HepG2 (cell line): ENCODE results near the gene SOWAHB. TPM values are rescaled to one million over a fixed set of nuclear protein-coding genes. Genes with fewer than 3 reads are reported as not detected.

Experiments
- ATAC-seq: fragments of 200-7000 bp; cut with Tn5 transposase; 3 replicates; pipeline ENCODE4 v1.9.1; 2020; ENCODE audit warnings: mild to moderate bottlenecking, moderate library complexity
- Bru-seq: library from RNA; stranded (reverse); fragments of 400-500 nt; gene quantifications from one replicate; lab custom pipeline; 2021; lab: Mats Ljungman, UMichigan
- BruChase-seq, 2 experiments: library from RNA; stranded (reverse); fragments of 400-500 nt; gene quantifications; one replicate each; lab custom pipeline; 2021; lab: Mats Ljungman, UMichigan
- BruUV-seq: library from RNA; stranded (reverse); fragments of 400-500 nt; replicated peaks from 2 replicates; lab custom pipeline; 2021; lab: Mats Ljungman, UMichigan
- CTCF ChIA-PET: fragments of 300-600 bp; formaldehyde crosslinking; extraction: SDS; loops from one replicate; lab custom pipeline; 2021; ENCODE audit warnings: low total read pairs, inconsistent platforms, low intra/inter-chr PET ratio; lab: Yijun Ruan, JAX
- POLR2A ChIA-PET: fragments of 350-600 bp; sonication (Branson Sonifier 250); formaldehyde crosslinking; loops from one replicate; lab custom pipeline; 2020; ENCODE audit warnings: antibody characterized with exemption, inconsistent platforms; lab: Yijun Ruan, JAX
- DNase-seq: peaks from one replicate; pipeline ENCODE4 v3.0.0-alpha.2; 2015; ENCODE audit warnings: low spot score
- FAIRE-seq: peaks from 3 replicates; lab custom pipeline; 2011; peaks lifted over from hg19 to GRCh38; lab: Jason Lieb, UNC
- H2AFZ ChIP-seq: one replicate; pipeline ENCODE4 v1.6.1; 2011; ENCODE audit warnings: low read length, inconsistent platforms
- H3K27ac ChIP-seq: fragments of 300-600 bp; 3 replicates; pipeline ENCODE4 v1.8.0; 2011; ENCODE audit warnings: mixed run types, mild to moderate bottlenecking, mixed read lengths, low read length, inconsistent platforms; ENCODE audit not compliant: insufficient read depth; ENCODE audit errors: extremely low read length
- H3K27me3 ChIP-seq, 2 experiments: fragments of 200-600 bp in 1 of 2; 2 replicates in 1 of 2; 3 replicates in 1 of 2; pipeline versions ENCODE4 v1.6.0 to v1.8.0; 2011; ENCODE audit warnings: low read length in 2 of 2, mild to moderate bottlenecking in 2 of 2, moderate library complexity in 2 of 2, inconsistent platforms in 1 of 2; ENCODE audit not compliant: insufficient read depth in 2 of 2, control insufficient read depth in 1 of 2
- H3K36me3 ChIP-seq, 2 experiments: fragments of 200-600 bp in 1 of 2; replicated peaks in 1 of 2; 2 replicates in 1 of 2; 3 replicates in 1 of 2; pipeline versions ENCODE4 v1.5.1 to v1.8.0; 2011; ENCODE audit warnings: low read length in 2 of 2, inconsistent platforms in 1 of 2; ENCODE audit not compliant: insufficient read depth in 2 of 2, control insufficient read depth in 1 of 2
- H3K4me1 ChIP-seq: 2 replicates; pipeline ENCODE4 v1.5.1; 2012; ENCODE audit warnings: low read length, inconsistent platforms; ENCODE audit not compliant: insufficient read depth
- H3K4me2 ChIP-seq: 2 replicates; pipeline ENCODE4 v1.6.0; 2011; ENCODE audit warnings: low read depth, low read length, inconsistent platforms
- H3K4me3 ChIP-seq, 3 experiments: fragments of 200-600 bp in 1 of 3; sonication (generic), shearing (Covaris generic) in 1 of 3; replicated peaks in 1 of 3; 2 replicates each; pipeline ENCODE4 v1.5.1; 2011 to 2016; ENCODE audit warnings: low read length in 3 of 3, inconsistent platforms in 2 of 3, low read depth in 2 of 3, mild to moderate bottlenecking in 2 of 3, control low read depth in 1 of 3, mixed read lengths in 1 of 3; ENCODE audit not compliant: insufficient read depth in 1 of 3
- H3K79me2 ChIP-seq: one replicate; pipeline ENCODE4 v1.6.1; 2011; ENCODE audit warnings: low read length, inconsistent platforms; ENCODE audit not compliant: insufficient read depth
- H3K9ac ChIP-seq: 2 replicates; pipeline ENCODE4 v1.6.0; 2011; ENCODE audit warnings: mild to moderate bottlenecking, low read depth, low read length, inconsistent platforms; ENCODE audit not compliant: insufficient read depth
- H3K9me3 ChIP-seq: 2 replicates; pipeline ENCODE4 v1.5.1; 2012; ENCODE audit warnings: mild to moderate bottlenecking, low read length
- H4K20me1 ChIP-seq: 2 replicates; pipeline ENCODE4 v1.6.0; 2011; ENCODE audit warnings: inconsistent platforms, mild to moderate bottlenecking, low read length, moderate library complexity; ENCODE audit not compliant: insufficient read depth
- AGO2 ChIP-seq: fragments of 200-400 bp; formaldehyde crosslinking; optimal IDR thresholded peaks from 2 replicates; pipeline ENCODE3; 2017; ENCODE audit warnings: mild to moderate bottlenecking, low read depth, low read length, moderate library complexity
- ELF4 ChIP-seq: sonication (generic); formaldehyde crosslinking; IDR thresholded peaks from 2 replicates; pipeline ENCODE4 v1.5.0; 2020; ENCODE audit warnings: missing genetic modification reagents, mild to moderate bottlenecking, moderate library complexity, borderline replicate concordance
- FOXC1 ChIP-seq: sonication (generic); formaldehyde crosslinking; IDR thresholded peaks from 2 replicates; pipeline ENCODE4 v1.8.0; 2022; ENCODE audit warnings: mild to moderate bottlenecking, missing genetic modification reagents, borderline replicate concordance
- HNRNPLL ChIP-seq: fragments of 200-400 bp; formaldehyde crosslinking; IDR thresholded peaks from 2 replicates; pipeline ENCODE4 v1.6.1; 2017; ENCODE audit warnings: mild to moderate bottlenecking, low read depth, low read length; ENCODE audit not compliant: poor library complexity, severe bottlenecking
- RFXANK ChIP-seq: IDR thresholded peaks from 2 replicates; pipeline ENCODE4 v1.6.1; 2016
- TAF1 ChIP-seq: sonication (generic); formaldehyde crosslinking; IDR thresholded peaks from 2 replicates; pipeline ENCODE4 v1.4.0; 2020; ENCODE audit warnings: missing genetic modification reagents
- ZC3H4 ChIP-seq: sonication (generic); formaldehyde crosslinking; IDR thresholded peaks from 2 replicates; pipeline ENCODE4 v1.4.0; 2020; ENCODE audit warnings: missing genetic modification reagents, borderline replicate concordance
- ZEB1 ChIP-seq: IDR thresholded peaks from 2 replicates; pipeline ENCODE4 v1.6.1; 2012; ENCODE audit warnings: mild to moderate bottlenecking, low read depth, inconsistent platforms; ENCODE audit not compliant: insufficient replicate concordance
- ZNF274 ChIP-seq: sonication (generic); formaldehyde crosslinking; IDR thresholded peaks from 2 replicates; pipeline ENCODE4 v1.5.1; 2020; ENCODE audit warnings: mild to moderate bottlenecking, missing genetic modification reagents
- ZSCAN29 ChIP-seq: sonication (generic); formaldehyde crosslinking; conservative IDR thresholded peaks from 2 replicates; pipeline ENCODE4 v1.4.0; 2020; ENCODE audit warnings: mild to moderate bottlenecking, missing genetic modification reagents
- WGBS: methylation state at CpG from one replicate; pipeline ENCODE4 v1.1.6; 2017; ENCODE audit warnings: low lambda C conversion rate; 5-methylcytosine and 5-hydroxymethylcytosine counted together
- in situ Hi-C: cut with HindIII; loops from 2 replicates; pipeline ENCODE4 v1.10.0; 2017; ENCODE audit warnings: low pct_unique_long_range_greater_than_20kb; ENCODE audit not compliant: extremely low pct_ligation_motif_present
- intact Hi-C: fragments of 100-400 bp; cut with micrococcal nuclease; formaldehyde crosslinking; loops from one replicate; pipeline ENCODE4 v1.10.0; 2022; ENCODE audit not compliant: unreplicated experiment
- long read RNA-seq, 2 experiments: library from RNA in 1 of 2; library from polyadenylated mRNA in 1 of 2; stranded (forward) in 1 of 2; unstranded in 1 of 2; transcript quantifications; one replicate each; pipeline ENCODE4 v2.0.0, GENCODE V29; 2019 to 2022
- polyA minus RNA-seq, 3 experiments: library from RNA; depleted of rRNA, polyadenylated mRNA; stranded (reverse); fragments of >200 nt; gene quantifications; 2 replicates each; pipeline ENCODE4 v1.2.3, GENCODE V29; 2011; ENCODE audit warnings: low replicate concordance in 1 of 3
- polyA plus RNA-seq, 8 experiments: library from polyadenylated mRNA; depleted of rRNA in 3 of 8; stranded (reverse) in 7 of 8; unstranded in 1 of 8; fragments of >200 nt; fragmentation: Illumina TruSeq in 4 of 8; extraction: Trizol in 4 of 8; gene quantifications; 2 replicates each; pipeline versions ENCODE4 v1.2.1 to v1.2.3, GENCODE V29; 2011 to 2016; ENCODE audit warnings: low read depth in 4 of 8, missing spikeins in 1 of 8, mixed read lengths in 1 of 8; ENCODE audit not compliant: insufficient read depth in 1 of 8
- total RNA-seq, 5 experiments: library from RNA; depleted of rRNA; stranded (reverse); fragments of >200 nt; fragmentation: Illumina TruSeq; extraction: Trizol; gene quantifications; 2 replicates each; pipeline ENCODE4 v1.2.3, GENCODE V29; 2016; ENCODE audit warnings: low read depth in 1 of 5
- TF ChIP-seq, protein P1 (sequence below): sonication (generic); formaldehyde crosslinking; IDR thresholded peaks from 2 replicates; pipeline ENCODE4 v1.4.0; 2020; ENCODE audit warnings: mild to moderate bottlenecking, missing genetic modification reagents

The SOWAHB gene, protein sequence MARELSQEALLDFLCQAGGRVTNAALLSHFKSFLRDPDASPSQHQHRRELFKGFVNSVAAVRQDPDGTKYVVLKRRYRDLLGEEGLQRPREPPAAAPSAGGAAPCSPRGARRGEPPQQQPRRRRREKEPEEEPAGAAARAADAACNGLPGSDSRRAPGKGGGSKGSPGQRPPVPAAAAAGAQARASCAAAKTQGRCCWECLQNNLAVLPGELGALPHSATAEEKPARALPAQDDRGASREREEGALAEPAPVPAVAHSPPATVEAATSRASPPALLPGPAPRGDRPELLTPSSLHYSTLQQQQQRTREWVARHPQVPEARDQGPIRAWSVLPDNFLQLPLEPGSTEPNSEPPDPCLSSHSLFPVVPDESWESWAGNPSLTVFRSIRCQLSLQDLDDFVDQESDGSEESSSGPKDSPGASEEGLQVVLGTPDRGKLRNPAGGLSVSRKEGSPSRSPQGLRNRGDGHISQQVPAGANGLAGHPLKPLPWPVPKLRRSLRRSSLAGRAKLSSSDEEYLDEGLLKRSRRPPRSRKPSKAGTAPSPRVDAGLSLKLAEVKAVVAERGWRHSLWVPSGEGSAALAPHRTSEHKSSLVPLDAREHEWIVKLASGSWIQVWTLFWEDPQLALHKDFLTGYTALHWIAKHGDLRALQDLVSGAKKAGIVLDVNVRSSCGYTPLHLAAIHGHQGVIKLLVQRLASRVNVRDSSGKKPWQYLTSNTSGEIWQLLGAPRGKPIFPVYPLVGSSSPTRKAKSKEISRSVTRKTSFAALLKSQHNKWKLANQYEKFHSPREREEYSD
- total RNA-seq (2016; rRNA removed; fragmentation: Illumina TruSeq; extraction: Trizol) (0.27 and 0.51 TPM in 2 replicates), polyA plus RNA-seq (2011; rRNA removed) (0.12 and 0.24 TPM in 2 replicates), polyA minus RNA-seq (2011; rRNA and poly(A)+ RNA removed; ENCODE audit: low replicate concordance) (0.20 TPM in 1 of 2 replicates, not detected in the other), Bru-seq, nascent RNA (percentile 41 among the genes with signal in this experiment), BruChase-seq, experiment 1, labeled RNA remaining after a 6-hour chase (percentile 41 among the genes with signal in this experiment), BruChase-seq, experiment 2, labeled RNA remaining after a 2-hour chase (percentile 54 among the genes with signal in this experiment)
- total RNA-seq (2016; cell fraction: cytosol; rRNA removed; fragmentation: Illumina TruSeq; extraction: Trizol; ENCODE audit: low read depth) = not detected in 2 replicates
- total RNA-seq (2016; cell fraction: insoluble cytoplasmic fraction; rRNA removed; fragmentation: Illumina TruSeq; extraction: Trizol) = 0.49 and 0.69 TPM in 2 replicates
- total RNA-seq (2016; cell fraction: membrane; rRNA removed; fragmentation: Illumina TruSeq; extraction: Trizol) = 0.22 and 0.28 TPM in 2 replicates
- total RNA-seq (2016; cell fraction: nucleus; rRNA removed; fragmentation: Illumina TruSeq; extraction: Trizol) = 0.41 and 0.56 TPM in 2 replicates
- 0.08 and 0.26 TPM in 2 replicates for polyA plus RNA-seq (2011; cell fraction: cytosol; rRNA removed)
- polyA plus RNA-seq (2011; cell fraction: nucleus; rRNA removed) = 0.28 and 0.29 TPM in 2 replicates
- 0.05 and 0.08 TPM in 2 replicates for polyA plus RNA-seq (2012)
- not detected in 2 replicates for polyA plus RNA-seq (2016; cell fraction: cytosol; fragmentation: Illumina TruSeq; extraction: Trizol; ENCODE audit: low read depth)
- polyA plus RNA-seq (2016; cell fraction: insoluble cytoplasmic fraction; fragmentation: Illumina TruSeq; extraction: Trizol; ENCODE audit: low read depth) = 0.24 and 0.35 TPM in 2 replicates
- polyA plus RNA-seq (2016; cell fraction: membrane; fragmentation: Illumina TruSeq; extraction: Trizol; ENCODE audit: low read depth) = 0.06 TPM in 1 of 2 replicates, not detected in the other
- 0.23 and 0.32 TPM in 2 replicates for polyA plus RNA-seq (2016; cell fraction: nucleus; fragmentation: Illumina TruSeq; extraction: Trizol; ENCODE audit: insufficient read depth, low read depth)
- 0.44 and 0.49 TPM in 2 replicates for polyA minus RNA-seq (2011; cell fraction: cytosol; rRNA and poly(A)+ RNA removed)
- polyA minus RNA-seq (2011; cell fraction: nucleus; rRNA and poly(A)+ RNA removed) = 0.26 and 0.75 TPM in 2 replicates
- long read RNA-seq, experiment 1 = 0 reads
- long read RNA-seq, experiment 2, partial matches to known transcripts = 0 of 1 reads
- long read RNA-seq, experiment 2, other reads (novel, unspliced or antisense) = 0 of 1 reads

- WGBS = 2% methylated on average over 11 of the region's 76 CpGs
- H3K27me3 ChIP-seq = peaks cover 1 to 29% of the 10 kb centered on the region in 2 experiments; a peak in 4 of 5 replicates
- peak within 1 kb of the TSS; percentile 51 to 78 (median 64) for H3K4me3 ChIP-seq
- H3K27ac ChIP-seq = no peak within 1 kb of the TSS
- ChIA-PET CTCF (no interaction called here), POLR2A (interaction anchor here (0.7 to 2.6 kb wide), 3 partner anchors 52 to 179 kb away, joined by 3 to 15 read pairs (median 4); partner anchors contain the start of gene SEPTIN11)
- H3K79me2 ChIP-seq = no peaks in the 10 kb centered on the region
- no peaks in the 10 kb centered on the region for H3K36me3 ChIP-seq
- H2AFZ ChIP-seq = no peak within 1 kb of the TSS
- H3K9ac ChIP-seq = peak within 1 kb of the TSS; percentile 39; the same call in 1 of the 2 replicates
- ATAC-seq (peak; percentile 66), FAIRE-seq (no peak), DNase-seq (peak; percentile 40)
- intact Hi-C loops (loop anchor here (2.0 to 5.0 kb wide), 4 partner anchors 45 to 145 kb away; no protein-coding TSS in a partner anchor), in situ Hi-C loops (no loop called here)
- peaks cover 7% of the 10 kb centered on the region for H3K9me3 ChIP-seq
- TSS peak; percentile 50 for BruUV-seq
- H4K20me1 ChIP-seq = no peaks in the 10 kb centered on the region
- peak within 1 kb of the TSS; percentile 91 for H3K4me2 ChIP-seq
- peaks cover 50% of the 10 kb centered on the region for H3K4me1 ChIP-seq
- TF ChIP-seq ZSCAN29 (CRISPR knock-in tag) = no peak
- no peak for TF ChIP-seq ZEB1
- 0 out of 2 replicates have a peak, but pooled peaks have one; percentile 20 for TF ChIP-seq TAF1
- TF ChIP-seq, protein P1, sequence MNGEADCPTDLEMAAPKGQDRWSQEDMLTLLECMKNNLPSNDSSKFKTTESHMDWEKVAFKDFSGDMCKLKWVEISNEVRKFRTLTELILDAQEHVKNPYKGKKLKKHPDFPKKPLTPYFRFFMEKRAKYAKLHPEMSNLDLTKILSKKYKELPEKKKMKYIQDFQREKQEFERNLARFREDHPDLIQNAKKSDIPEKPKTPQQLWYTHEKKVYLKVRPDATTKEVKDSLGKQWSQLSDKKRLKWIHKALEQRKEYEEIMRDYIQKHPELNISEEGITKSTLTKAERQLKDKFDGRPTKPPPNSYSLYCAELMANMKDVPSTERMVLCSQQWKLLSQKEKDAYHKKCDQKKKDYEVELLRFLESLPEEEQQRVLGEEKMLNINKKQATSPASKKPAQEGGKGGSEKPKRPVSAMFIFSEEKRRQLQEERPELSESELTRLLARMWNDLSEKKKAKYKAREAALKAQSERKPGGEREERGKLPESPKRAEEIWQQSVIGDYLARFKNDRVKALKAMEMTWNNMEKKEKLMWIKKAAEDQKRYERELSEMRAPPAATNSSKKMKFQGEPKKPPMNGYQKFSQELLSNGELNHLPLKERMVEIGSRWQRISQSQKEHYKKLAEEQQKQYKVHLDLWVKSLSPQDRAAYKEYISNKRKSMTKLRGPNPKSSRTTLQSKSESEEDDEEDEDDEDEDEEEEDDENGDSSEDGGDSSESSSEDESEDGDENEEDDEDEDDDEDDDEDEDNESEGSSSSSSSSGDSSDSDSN = peak; percentile 7; the same call in 1 of the 2 replicates
- peak; percentile 47 for TF ChIP-seq HNRNPLL
- TF ChIP-seq RFXANK (CRISPR knock-in tag) = no peak
- no peak for TF ChIP-seq ZC3H4 (CRISPR knock-in tag)
- TF ChIP-seq ZNF274 (CRISPR knock-in tag) = no peak
- 0 out of 2 replicates have a peak, but pooled peaks have one; percentile 17 for TF ChIP-seq FOXC1 (CRISPR knock-in tag)
- no peak for TF ChIP-seq ELF4
- TF ChIP-seq AGO2 = no peak
Measured at GRCh38 chr4:76897536-76898384, at the start of gene SOWAHB. SOWAHB (minus strand) TSS chr4:76898144; CDS start chr4:76897849, 295 bp downstream.
